ENCODE data around the gene PHIP.
A peak's percentile ranks its signal among the peaks of the same experiment; 100 is the strongest.
"Not testable (repeated sequence)": the region's sequence is repeated elsewhere in the genome, so short reads cannot be mapped to it uniquely, and the experiment has no call there.

Gene PHIP

DNA sequence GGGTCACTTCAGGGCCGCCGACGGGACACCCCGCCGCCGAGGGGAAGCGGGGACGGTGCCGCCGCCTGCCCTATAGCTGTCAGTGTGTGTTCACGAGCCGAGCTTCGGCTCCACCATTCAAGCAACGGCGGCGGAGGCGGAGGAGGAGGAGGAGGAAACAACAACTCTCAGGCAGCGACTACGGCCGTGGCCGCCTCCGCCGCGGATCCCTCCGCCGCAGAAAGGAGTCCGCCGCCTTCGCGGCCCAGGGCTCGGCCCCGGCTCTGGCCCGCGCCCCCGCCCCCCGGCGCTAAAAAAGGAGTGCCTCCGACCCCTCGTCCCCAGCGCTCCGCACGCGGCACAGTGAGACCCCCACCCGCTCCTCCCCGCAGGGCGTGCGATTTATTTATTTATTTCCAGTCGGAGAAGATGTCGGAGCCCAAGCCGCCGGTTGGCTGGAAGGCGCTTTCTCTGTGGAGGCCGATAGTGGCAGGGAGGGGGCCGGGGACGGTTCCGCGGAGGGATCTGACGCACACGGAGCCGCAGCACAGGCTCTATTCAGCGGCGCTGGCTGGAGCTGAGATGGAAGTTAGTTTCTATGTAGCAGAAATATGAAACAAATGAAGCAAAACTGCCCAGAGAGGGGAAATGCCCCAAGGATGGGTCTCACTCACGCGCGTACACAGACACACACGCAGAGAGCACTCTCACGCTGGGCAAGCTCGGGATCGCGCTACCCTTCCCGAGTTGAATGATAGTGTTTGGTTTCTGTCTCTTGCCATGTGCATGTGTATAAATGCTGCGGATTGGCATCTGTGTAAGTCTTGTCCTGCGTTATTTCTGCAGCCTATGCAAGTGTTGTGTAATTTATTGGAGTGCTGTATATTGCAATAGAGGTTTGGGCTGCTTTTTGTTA is at the start of gene PHIP:
Gene PHIP, minus strand, starts transcription at position 180 of the 895 bp plus-strand sequence. CDS start 186 bp downstream, outside the sequence.
- peak; percentile 77 to 85 for DNase-seq (ENCODE audit: low read depth in 2 of 2)

DNA sequence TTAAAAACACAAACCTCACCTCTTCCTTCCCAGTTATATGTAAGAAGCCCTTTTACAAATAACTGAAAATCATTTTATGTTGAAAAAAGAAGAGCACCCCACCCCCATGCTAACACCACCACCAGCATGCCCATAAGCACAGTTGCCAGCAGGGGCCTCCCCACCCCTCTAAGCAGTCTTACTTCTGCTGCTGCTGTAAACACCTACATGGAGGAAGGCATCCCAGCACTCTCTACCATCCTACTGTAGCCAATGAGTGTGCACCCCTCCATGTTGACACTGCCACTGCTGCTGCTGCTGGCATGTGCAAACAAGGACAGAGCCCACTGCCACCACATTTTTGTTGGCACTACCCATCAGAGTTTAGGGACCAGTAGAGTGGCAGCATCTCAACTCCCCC is 49.6 kb upstream of the PHIP start:
- DNase-seq (ENCODE audit: low read depth in 2 of 2) = no peak

DNA sequence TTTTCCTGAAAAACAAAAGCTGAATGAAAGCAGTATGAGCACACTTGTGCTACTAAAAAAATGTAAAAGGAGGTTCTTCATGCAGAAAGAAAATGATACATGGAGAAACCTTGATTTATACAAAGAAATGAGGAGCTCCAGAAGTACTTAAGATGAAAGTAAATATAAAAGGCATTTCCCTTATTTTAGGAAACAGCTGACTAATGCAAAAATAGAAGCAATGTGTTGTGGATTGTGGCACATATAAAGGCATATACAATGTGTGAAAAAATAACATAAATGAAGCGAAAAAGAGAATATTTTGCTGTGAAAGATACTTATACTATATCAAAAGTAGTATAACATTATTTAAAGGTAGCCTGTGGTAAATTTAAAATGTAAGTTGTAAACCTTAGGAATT is 41.2 kb upstream of the PHIP start:
- DNase-seq (ENCODE audit: low read depth in 2 of 2) = no peak

DNA sequence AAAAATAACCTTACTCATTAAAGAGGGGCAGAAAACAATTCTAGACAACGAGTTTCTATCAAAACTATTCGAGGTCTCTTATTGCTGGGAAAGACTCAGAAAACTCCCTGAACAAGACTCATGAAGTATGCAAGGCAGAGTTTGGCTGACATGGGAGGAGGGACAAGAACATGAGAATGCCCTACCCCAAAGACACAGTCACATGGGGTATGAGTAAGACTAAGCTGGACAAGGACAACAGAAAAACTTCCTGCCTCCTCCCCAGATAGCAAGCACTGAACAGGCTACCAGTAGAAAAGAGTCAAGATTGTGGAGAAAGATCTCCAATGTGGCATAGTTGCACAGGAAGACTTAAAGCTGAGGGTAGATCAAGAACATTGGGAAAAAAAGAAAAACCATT is 39.7 kb upstream of the PHIP start:
- DNase-seq (ENCODE audit: low read depth in 2 of 2) = no peak

DNA sequence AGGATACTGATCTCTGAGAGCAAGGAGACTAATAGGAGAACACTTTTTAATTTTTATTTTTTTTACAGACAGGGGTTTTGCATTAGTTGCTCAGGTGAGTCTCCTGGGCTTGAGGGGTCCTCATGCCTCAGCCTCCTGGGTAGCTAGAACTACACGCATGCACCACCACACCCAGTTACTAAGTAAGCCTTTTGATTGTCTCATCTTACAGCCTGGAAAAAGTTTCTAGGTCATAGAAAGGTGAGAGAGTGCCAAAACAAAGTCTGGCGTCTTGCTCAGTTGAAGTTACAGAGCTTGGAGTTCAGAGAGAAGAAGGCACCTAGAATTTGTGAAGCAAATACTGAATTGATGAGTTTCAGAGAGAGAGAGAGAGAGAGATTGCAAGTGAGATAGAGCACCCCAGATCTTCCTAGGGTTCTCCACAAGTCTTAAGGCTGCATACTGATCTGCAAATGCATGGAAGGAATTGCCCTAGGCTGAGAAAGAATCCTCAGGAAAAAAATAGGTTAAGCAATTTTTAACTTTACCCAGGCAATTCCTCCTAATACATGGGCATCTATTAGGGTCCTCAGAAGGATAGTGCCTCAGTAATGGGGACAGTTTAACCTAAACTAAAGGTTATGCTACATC is 37.6 kb upstream of the PHIP start:
- no peak for DNase-seq (ENCODE audit: low read depth in 2 of 2)

DNA sequence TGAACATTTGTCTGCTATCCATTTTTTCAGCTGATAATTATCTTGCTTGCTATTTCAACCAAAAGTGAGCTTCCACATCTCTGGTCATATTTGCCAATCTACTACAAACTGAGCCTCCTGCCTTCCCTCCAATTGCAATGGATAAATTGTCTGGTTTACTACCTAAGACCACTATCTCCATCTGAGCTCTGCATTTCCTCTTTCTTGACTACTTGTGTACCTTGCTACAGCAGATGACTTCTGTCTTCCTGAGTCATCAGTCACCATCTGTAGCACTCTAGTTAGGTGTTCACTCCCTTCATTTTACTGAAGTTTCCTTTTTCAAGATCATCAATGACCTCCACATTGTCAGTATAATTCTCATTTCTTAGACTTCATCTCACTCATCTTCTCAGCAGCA is 33.5 kb upstream of the PHIP start:
- DNase-seq (ENCODE audit: low read depth in 2 of 2) = no peak

DNA sequence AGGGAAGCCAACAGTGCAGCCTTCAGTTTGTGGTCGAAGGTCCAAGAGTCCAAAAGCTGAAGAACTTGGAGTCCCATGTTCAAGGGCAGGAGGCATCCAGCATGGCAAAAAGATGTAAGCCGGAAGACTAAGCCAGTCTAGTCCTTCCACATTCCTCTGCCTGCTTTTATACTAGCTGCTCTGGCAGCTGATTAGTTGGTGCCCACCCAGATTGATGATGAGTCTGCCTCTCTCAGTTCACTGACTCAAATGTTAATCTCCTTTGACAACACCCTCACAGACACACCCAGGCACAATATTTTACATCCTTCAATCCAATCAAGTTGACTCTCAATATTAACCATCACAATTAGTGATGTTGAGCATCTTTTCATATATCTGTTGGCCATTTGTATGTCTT is 23.1 kb upstream of the PHIP start:
- DNase-seq (ENCODE audit: low read depth in 2 of 2) = no peak

DNA sequence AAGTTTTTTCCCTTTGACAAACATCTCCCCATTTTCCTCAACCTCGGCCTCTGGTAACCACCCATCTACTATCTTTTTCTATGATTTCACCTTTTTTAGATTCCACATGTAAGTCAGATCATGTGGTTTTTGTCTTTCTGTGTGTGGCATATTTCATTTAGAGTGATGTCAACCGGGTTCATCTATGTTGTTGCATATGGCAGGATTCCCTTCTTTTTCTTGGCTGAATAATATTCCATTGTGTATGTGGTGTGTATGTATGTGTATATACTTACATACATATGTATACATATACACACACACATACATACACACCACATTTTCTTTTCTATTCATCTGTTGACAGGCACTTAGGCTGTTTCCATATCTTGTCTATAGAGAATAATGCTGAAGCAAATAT is 22.2 kb upstream of the PHIP start:
- DNase-seq (ENCODE audit: low read depth in 2 of 2) = no peak

DNA sequence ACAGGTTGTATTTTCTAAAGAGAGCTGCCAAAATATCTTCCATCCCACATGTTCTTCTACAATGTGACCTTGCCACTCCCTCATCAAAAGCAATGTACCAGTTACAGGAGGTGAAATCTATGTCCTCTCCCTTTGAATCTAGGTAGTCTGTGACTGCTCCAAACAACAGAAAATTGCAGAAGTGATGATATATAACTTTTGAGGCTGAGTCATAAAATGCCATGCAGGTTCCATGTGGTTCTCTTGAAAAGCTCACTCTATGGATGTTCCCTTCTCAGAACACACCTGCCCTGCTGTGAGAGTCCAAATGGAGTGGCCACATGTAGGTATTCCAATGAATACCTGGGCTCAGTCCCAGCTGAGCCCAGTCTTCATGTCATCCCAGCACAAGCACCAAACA is 16.9 kb upstream of the PHIP start:
- DNase-seq (ENCODE audit: low read depth in 2 of 2) = no peak

DNA sequence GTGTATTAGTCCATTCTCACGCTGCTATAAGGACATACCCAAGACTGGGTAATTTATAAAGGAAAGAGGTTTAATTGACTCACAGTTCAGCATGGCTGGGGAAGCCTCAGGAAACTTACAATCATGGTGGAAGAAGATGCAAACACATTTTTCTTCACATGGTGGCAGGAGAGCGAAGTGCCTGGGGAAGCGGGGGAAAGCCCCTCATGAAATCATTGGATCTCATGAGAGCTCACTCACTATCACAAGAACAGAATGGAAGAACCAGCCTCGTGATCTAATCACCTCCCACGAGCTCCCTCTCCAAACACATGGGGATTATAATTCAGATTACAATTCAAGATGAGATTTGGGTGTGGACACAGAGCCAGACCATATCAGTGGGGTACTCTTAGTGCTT is 13.7 kb upstream of the PHIP start:
- DNase-seq (ENCODE audit: low read depth in 2 of 2) = not testable (repeated sequence)

DNA sequence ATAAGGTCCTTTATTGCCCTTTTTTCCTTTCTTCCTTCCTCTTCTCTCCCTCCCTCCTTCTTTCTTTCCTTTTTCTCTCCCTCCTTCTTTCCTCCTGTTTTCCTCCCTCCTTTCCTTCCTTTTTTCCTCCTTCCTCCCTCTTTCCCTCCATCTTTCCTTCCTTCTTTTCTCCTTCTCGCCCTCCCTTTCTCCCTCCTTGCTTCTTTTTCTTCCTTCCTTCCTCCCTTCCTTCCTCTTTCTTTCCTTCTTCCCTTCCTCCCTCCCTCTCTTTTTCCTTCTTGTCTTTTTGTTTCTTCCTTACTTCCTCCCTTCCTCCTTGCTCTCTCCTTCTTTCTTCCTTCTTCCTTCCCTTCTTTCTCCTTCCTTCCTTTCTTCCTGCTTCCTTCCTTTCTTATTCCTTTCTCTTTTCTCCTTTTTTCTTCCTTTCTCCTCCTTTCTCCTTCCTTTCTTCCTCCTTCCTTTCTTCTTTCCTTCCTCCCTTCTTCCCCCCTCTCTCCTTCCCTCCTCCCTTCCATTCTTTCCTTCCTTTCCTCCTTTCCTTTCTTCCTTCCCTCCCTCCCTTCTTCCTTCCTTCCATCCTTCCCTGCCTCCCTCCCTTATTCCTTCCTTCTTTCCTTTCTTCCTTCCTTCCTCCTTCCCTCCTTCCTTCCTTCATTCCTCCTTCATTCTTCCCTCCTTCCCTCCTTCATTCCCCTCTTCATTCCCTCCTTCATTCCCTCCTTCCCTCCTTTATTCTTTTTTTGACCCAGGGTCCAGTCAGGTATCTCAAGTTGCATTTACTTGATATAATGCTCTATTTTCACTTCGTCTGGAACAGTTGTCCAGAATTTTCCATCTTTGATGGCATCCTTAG is 11.7 kb upstream of the PHIP start:
- no peak for DNase-seq (ENCODE audit: low read depth in 2 of 2)

DNA sequence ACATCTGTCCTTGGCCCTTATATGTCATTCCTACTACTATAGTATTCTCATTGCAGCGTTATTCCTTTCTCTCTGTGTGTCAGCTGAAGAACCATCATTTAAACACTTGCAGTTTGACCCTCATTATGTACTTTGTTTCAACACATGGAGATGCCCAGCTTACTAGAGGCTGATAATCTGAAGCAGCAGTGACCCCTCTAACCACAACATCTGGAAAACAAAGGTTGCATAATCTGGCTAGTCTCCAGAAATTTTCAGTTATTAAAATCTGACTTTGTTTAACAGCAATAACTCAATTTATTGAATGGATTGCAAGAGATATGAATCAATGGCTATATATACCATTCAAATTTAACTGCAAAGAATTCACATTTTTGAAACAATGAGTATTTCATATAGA is 6.6 kb upstream of the PHIP start:
- DNase-seq (ENCODE audit: low read depth in 2 of 2) = no peak

DNA sequence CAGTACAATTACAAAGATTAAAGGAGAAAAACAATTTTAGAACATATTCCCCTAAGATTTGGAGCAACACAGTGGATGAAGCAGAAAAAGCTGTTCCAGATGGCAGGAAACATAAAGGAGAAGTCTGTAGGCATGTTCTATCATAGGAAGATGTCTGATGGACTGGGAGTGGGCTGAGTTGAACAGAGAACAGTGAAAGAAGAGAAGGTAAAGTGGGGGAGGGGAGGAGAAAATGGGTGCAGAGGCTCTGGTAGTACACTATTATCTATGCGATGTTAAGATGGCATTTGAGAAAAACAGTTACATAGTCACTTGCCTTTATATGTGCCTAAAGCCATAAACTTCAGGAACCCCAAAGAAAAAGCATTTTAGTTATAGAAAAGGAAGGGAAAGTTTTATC is 4.2 kb upstream of the PHIP start:
- no peak for DNase-seq (ENCODE audit: low read depth in 2 of 2)

DNA sequence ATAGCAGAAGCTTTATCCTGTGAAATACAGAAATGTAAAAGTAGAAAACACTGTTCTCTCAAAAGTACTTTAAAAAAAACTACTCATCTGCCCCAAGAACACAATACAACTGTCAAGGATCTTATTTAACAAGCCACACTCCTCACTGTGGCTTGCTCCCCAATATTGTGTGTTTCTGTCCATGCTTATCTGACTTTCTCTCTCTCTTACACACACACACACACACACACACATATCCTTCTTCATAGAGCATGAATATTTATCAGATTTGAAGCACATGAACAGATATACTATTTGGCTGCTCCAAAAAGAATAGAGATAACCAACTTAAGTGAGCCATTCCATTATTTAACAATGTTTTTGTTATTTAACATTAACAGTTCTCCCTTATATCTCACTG is 3.6 kb upstream of the PHIP start:
- no peak for DNase-seq (ENCODE audit: low read depth in 2 of 2)

DNA sequence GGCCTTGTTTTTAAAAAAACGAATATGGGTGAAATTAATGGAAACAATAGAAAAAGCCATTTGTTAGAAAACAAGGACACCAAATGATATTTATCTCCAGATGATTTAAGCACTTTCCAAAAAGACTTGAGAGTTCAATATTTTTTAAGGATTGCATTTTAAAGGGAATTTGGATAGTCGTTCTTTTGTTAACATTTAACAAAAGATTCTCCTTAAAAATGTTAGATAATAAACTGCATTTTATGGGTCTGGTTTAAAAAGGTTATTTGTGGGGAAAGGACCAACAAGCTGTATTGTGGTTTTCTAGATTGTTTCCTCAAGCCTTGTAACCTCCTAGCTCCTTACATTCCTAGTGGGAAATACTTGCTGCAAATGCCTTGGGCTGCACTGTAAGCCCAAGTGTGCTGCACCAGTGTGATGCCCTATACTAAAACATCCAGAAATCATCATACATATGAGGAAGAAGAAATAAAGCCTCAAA is 1.5 kb upstream of the PHIP start:
- no peak for DNase-seq (ENCODE audit: low read depth in 2 of 2)

DNA sequence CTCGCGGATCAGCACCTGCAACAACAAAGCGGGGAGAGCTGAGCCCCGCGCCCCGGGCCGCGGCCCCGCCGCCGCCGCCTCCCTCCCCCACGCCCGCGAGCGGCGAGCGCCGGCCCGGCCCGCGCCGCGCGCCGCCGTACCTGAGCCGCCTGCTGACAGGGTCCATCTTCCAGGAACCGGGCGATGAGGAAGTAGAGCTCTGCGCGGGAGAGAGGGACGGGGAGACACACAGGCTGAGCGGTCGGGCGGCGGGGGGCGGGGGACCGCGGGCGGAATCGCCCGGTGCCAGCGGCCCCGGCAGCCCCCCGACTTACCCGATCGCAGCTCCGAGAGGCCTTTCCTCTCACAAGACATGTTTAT is 359 bp downstream of the PHIP start:
- no peak for DNase-seq (ENCODE audit: low read depth in 2 of 2)

DNA sequence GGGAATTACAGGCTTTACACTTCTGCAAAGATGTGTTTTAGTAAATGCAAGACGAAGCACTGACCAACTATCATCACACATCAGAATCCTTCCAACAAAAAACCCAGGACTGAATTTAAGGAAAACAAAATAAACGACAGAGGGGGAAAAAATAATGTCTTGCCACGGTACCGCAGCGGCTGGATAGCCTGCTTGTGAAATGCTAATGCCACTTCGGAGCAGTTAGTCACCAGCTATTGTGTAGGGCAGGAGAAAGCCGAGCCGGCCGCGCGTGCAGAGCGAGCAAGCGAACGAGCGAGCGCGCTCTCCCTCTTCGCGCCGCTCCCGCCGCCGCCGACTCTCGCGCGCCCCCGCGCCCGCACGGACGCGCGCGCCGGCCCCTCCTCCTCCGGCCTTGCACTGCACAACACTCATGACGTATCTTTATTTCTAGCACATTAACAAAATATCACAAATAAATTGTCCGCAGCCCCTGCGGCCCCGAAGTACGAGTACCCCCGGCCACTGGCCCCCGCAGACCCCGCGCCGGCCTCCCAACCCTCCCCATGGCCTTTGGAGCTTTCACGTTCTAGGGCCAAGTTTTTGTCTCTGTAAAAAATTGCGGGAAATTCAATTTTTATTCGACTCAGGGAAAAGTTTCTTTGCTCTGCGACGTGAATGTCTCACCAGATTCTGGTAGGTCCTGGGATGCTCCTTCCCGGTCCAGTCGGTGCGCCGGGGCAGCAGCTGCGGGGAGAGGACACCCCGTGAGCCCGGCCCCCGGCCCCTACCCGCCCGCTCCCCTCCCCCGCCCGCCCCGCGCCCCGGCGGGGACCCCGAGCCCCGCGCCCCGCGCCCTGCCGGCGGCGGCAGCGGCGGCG is 1.0 kb downstream of the PHIP start:
- DNase-seq (ENCODE audit: low read depth in 2 of 2) = peak; percentile 74 to 79

DNA sequence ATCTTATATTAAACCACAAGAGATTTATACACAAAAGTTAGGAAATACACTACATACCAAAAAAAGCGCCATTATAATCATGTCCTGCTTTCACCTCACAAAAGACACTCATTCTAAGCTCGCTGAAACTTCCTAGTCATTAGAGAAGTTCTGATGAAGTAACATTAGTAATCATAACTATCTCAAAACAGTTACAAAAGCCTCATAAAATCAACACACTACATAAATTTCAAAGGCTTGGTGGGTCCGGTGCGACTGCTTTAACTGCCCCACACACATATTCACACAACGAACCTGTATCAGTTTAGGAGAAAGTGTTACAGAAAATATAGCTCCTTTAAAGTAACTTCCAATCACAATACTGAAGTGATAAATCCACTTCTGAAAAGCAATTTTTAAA is 1.9 kb downstream of the PHIP start:
- DNase-seq (ENCODE audit: low read depth in 2 of 2) = no peak

DNA sequence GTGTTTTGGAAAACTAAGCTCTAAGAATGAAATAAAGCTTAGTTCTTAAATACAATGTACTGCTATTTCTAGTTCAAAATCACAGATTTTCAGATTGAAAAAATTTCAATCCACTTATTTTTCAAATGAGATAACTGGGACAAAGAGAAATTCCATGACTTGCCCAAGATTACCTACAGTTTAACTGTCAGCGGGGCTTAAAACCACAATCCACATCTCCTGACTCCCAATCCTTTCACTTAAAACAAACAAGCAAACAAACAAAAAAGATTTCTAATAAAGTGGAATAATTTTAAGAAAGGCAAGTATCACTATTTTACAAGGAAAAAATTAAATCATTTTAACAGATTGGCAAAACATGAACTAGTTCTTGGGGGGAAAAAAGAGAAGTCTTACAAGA is 4.2 kb downstream of the PHIP start:
- no peak for DNase-seq (ENCODE audit: low read depth in 2 of 2)

DNA sequence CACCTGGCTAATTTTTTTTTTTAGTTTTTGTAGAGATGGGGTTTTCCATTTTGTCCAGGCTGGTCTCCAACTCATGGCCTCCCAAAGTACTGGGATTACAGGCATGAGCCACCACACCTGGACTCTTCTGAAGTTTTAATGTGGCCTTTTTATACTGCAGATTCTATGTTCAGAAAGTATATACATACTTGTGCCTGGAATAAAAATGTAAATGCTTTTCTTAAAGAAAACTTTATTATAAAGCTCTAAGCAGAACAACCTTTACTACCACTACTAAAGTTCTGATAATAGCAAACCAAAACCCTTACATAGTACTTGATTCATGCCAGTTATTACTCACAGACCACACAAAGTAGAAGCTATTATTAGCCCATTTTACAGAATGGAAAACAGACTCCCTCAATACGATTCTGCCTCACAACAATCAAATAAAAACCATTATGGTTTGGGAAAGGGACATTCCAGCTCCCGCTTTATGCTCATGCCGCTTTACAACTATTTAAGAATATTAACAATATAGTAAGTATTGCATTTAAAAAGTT is 5.3 kb downstream of the PHIP start:
- DNase-seq (ENCODE audit: low read depth in 2 of 2) = no peak

DNA sequence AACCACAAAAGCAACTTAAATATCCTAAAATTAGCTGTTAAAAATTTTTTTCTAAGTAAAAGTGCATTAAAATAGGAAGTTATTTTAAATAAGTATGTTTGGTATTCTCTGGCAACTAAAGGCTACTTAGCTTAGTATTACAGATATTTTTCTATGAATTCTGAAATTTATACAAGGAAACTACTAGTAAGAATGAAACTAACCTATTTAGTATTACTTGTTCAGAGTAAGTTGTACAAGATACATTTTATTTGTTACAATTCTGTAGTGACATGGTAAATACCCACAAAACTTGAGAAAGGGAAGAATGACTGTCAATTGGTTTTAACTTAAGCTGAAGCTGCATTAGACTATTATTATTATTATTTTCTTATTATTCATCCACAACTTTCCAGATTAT is 6.5 kb downstream of the PHIP start:
- DNase-seq (ENCODE audit: low read depth in 2 of 2) = no peak
